ENCODE data around the gene QARS1. TPM values are rescaled to one million over a fixed set of nuclear protein-coding genes. Genes with fewer than 3 reads are reported as not detected.

The QARS1 gene
- total and polyA plus RNA-seq, 2 experiments from 2014 or later: 173 to 373 TPM

DNA sequence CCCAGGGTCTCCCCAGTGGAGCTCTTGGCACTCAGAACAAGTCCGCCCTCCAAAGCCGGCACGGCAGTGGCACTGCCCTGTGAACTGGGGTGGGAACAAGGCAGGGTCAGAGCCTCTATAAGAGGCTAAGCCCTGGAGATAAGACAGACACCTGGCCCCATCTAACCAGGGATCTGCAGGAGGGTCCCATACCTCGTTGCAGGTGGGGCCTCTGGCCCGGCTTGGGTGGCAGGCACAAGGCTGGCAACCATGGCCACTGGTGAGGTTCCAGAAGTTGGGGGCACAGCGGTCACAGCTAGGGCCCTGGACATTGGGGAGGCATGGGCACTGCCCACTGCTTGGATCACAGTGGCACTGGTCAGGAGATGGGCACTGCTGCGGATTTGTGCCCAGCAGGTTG, 19.6 kb upstream of the QARS1 start:
- peaks cover 4% of the 10 kb centered on the region; the same call in 2 of the 3 replicates for H3K4me1 Mint-ChIP-seq
- no peak for ATAC-seq
- Histone ChIP-seq H2AFZ (no peak overlapping the region), H3K9me2 (ENCODE audit: insufficient read depth) (no peaks in the 10 kb centered on the region), H4K20me1 (replicated peaks; ENCODE audit: insufficient read depth) (no peaks in the 10 kb centered on the region), H3K27me3 (ENCODE audit: insufficient read depth) (no peaks in the 10 kb centered on the region), H3F3A (replicated peaks; ENCODE audit: low read depth) (peaks cover 21% of the 10 kb centered on the region), H3K79me2 (replicated peaks; ENCODE audit: insufficient read depth) (peaks cover 9% of the 10 kb centered on the region), H3K4me2 (no peak overlapping the region), H3K27ac (ENCODE audit: low read depth) (no peak overlapping the region), H3K4me3 (no peak overlapping the region), H3K36me3 (ENCODE audit: insufficient read depth) (no peaks in the 10 kb centered on the region), H3K4me1 (ENCODE audit: insufficient read depth) (peaks cover 4% of the 10 kb centered on the region; the same call in 1 of the 2 replicates)
- TF ChIP-seq, protein P1, sequence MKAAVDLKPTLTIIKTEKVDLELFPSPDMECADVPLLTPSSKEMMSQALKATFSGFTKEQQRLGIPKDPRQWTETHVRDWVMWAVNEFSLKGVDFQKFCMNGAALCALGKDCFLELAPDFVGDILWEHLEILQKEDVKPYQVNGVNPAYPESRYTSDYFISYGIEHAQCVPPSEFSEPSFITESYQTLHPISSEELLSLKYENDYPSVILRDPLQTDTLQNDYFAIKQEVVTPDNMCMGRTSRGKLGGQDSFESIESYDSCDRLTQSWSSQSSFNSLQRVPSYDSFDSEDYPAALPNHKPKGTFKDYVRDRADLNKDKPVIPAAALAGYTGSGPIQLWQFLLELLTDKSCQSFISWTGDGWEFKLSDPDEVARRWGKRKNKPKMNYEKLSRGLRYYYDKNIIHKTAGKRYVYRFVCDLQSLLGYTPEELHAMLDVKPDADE (IDR thresholded peaks at IDR 0.05): no peak
- TF ChIP-seq ZNF114 (CRISPR knock-in tag; IDR thresholded peaks at IDR 0.05) (no peak), STAT1 (IDR thresholded peaks at IDR 0.05; ENCODE audit: unreplicated experiment) (no peak), ZNF462 (CRISPR knock-in tag; IDR thresholded peaks at IDR 0.05) (no peak), EZH2 (IDR thresholded peaks at IDR 0.05; ENCODE audit: low read depth, unreplicated experiment) (no peak), JUNB (IDR thresholded peaks at IDR 0.05; ENCODE audit: unreplicated experiment) (no peak), NANOG (IDR thresholded peaks at IDR 0.05; ENCODE audit: borderline replicate concordance) (no peak), REST (IDR thresholded peaks at IDR 0.05; ENCODE audit: unreplicated experiment) (no peak), EZH2phosphoT487 (IDR thresholded peaks at IDR 0.05; ENCODE audit: unreplicated experiment) (no peak), ZNF331 (CRISPR knock-in tag; IDR thresholded peaks at IDR 0.05; ENCODE audit: low read depth) (no peak), CREB1 (CRISPR knock-in tag; IDR thresholded peaks at IDR 0.05; ENCODE audit: low read depth) (no peak)
- TF ChIP-seq, protein P2, sequence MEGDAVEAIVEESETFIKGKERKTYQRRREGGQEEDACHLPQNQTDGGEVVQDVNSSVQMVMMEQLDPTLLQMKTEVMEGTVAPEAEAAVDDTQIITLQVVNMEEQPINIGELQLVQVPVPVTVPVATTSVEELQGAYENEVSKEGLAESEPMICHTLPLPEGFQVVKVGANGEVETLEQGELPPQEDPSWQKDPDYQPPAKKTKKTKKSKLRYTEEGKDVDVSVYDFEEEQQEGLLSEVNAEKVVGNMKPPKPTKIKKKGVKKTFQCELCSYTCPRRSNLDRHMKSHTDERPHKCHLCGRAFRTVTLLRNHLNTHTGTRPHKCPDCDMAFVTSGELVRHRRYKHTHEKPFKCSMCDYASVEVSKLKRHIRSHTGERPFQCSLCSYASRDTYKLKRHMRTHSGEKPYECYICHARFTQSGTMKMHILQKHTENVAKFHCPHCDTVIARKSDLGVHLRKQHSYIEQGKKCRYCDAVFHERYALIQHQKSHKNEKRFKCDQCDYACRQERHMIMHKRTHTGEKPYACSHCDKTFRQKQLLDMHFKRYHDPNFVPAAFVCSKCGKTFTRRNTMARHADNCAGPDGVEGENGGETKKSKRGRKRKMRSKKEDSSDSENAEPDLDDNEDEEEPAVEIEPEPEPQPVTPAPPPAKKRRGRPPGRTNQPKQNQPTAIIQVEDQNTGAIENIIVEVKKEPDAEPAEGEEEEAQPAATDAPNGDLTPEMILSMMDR (conservative IDR thresholded peaks at IDR 0.05; ENCODE audit: low read depth in 2 of 2): no peak
- H3K27me3 Mint-ChIP-seq (ENCODE audit: insufficient read depth, low read depth, poor library complexity): peaks cover 5% of the 10 kb centered on the region
- no peaks in the 10 kb centered on the region; the same call in 2 of the 3 replicates for H3K9me3 Mint-ChIP-seq
- H3K36me3 Mint-ChIP-seq (ENCODE audit: low read depth): peaks cover 7% of the 10 kb centered on the region
- H3K4me3 Mint-ChIP-seq: no peak overlapping the region
- no peak for DNase-seq (ENCODE audit: low spot score)
- H3K27ac Mint-ChIP-seq: no peak overlapping the region
